ENCODE results near the gene MRGPRX2. TPM values are rescaled to one million over a fixed set of nuclear protein-coding genes. Genes with fewer than 3 reads are reported as not detected.

Gene MRGPRX2
- not detected for total RNA-seq
- polyA plus RNA-seq: 0.02 TPM
- long read RNA-seq, donor 1: 0 reads
- long read RNA-seq, donor 2: 0 reads
- long read RNA-seq, donor 3, partial matches to known transcripts: 0 of 1 reads
- long read RNA-seq, donor 3, other reads (novel, unspliced or antisense): 0 of 1 reads
- long read RNA-seq, donor 4: 0 reads
- long read RNA-seq, donor 5: 0 reads
- long read RNA-seq, donor 6: 0 reads
- long read RNA-seq, donor 7: 0 reads
- long read RNA-seq, donor 8: 0 reads
- long read RNA-seq, donor 9: 0 reads
- long read RNA-seq, donor 10: 0 reads

DNA sequence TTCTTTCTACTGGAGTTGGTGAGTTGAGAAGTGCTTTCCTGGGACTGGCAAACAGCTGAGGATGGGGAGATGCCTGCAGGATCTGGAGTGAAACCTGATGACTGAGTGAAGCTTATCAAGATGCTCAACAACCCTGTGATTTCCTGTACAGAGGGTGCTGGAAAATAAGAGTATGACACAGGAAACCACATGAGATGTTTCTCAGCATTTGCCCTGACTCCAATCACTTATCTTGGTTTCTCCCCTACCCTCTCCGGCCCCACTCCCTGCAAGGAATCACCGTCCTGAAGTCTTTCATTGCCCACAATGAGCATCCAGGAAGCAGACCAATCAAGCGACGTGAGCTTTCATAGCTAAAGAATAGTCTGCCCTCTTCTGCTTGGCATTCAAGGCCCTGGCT, at the start of gene MRGPRX2:
Gene MRGPRX2, minus strand, starts transcription at position 89 of the 400 bp plus-strand sequence. CDS start 4,315 bp downstream, outside the sequence.
- no peak within 1 kb of the TSS for H3K4me3 ChIP-seq (ENCODE audit: low read length in 2 of 2)
- H3K36me3 ChIP-seq (ENCODE audit: control insufficient read depth in 2 of 2, insufficient read depth in 2 of 2, low read length in 1 of 2): no peaks in the 10 kb centered on the region
- no peaks in the 10 kb centered on the region for H3K4me1 ChIP-seq (ENCODE audit: control insufficient read depth in 2 of 2, insufficient read depth in 2 of 2, low read length in 2 of 2)
- H3K27me3 ChIP-seq (ENCODE audit: control insufficient read depth in 2 of 2, insufficient read depth in 1 of 2, low read length in 1 of 2): no peaks in the 10 kb centered on the region
- no peak within 1 kb of the TSS for H3K27ac ChIP-seq (ENCODE audit: low read depth in 1 of 2, low read length in 1 of 2)
- H3K9me3 ChIP-seq (ENCODE audit: control insufficient read depth in 2 of 2, insufficient read depth in 1 of 2, low read length in 1 of 2): no peaks in the 10 kb centered on the region
- WGBS: 8% methylated on average over 4 of the region's 4 CpGs
- DNase-seq (ENCODE audit: low read depth in 6 of 9, low spot score in 9 of 9): no peak

DNA sequence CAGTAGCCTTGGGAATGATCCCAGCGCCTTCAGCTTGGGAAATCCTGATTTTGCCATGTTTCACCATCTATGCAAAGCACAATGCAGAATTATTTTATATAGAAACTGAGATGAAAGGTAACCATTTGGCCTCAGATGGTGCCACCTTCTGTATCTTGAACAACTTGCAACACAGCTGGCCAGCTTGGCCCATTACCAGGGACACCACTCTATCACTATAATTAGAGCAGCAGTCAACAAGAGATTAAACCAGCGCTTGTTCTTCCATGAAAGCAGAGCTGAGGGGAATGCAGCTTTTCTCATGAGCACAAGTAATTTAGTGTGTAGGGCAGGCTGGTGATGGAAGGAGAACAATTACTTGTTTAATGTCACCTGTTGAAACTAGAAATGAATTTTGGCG, 49.8 kb upstream of the MRGPRX2 start:
- Histone ChIP-seq H3K4me1 (ENCODE audit: control insufficient read depth in 2 of 2, insufficient read depth in 2 of 2, low read length in 2 of 2) (no peaks in the 10 kb centered on the region), H3K27ac (ENCODE audit: low read depth in 1 of 2, low read length in 1 of 2) (no peak overlapping the region), H3K4me3 (ENCODE audit: low read length in 2 of 2) (no peak overlapping the region), H3K27me3 (ENCODE audit: control insufficient read depth in 2 of 2, insufficient read depth in 1 of 2, low read length in 1 of 2) (peaks cover 0 to 3% of the 10 kb centered on the region in 2 donors), H3K9me3 (ENCODE audit: control insufficient read depth in 2 of 2, insufficient read depth in 1 of 2, low read length in 1 of 2) (no peaks in the 10 kb centered on the region), H3K36me3 (ENCODE audit: control insufficient read depth in 2 of 2, insufficient read depth in 2 of 2, low read length in 1 of 2) (no peaks in the 10 kb centered on the region)
- no peak for DNase-seq (ENCODE audit: low read depth in 6 of 9, low spot score in 9 of 9)
- WGBS: 99% methylated on average over 3 of the region's 3 CpGs

- 96% methylated on average over 1 of the region's 1 CpG for WGBS
- H3K4me1 ChIP-seq (ENCODE audit: control insufficient read depth in 2 of 2, insufficient read depth in 2 of 2, low read length in 2 of 2): no peaks in the 10 kb centered on the region
- H3K36me3 ChIP-seq (ENCODE audit: control insufficient read depth in 2 of 2, insufficient read depth in 2 of 2, low read length in 1 of 2): no peaks in the 10 kb centered on the region
- H3K27me3 ChIP-seq (ENCODE audit: control insufficient read depth in 2 of 2, insufficient read depth in 1 of 2, low read length in 1 of 2): no peaks in the 10 kb centered on the region
- H3K27ac ChIP-seq (ENCODE audit: low read depth in 1 of 2, low read length in 1 of 2): no peak overlapping the region
- DNase-seq (ENCODE audit: low read depth in 6 of 9, low spot score in 9 of 9): no peak
- no peaks in the 10 kb centered on the region for H3K9me3 ChIP-seq (ENCODE audit: control insufficient read depth in 2 of 2, insufficient read depth in 1 of 2, low read length in 1 of 2)
- H3K4me3 ChIP-seq (ENCODE audit: low read length in 2 of 2): no peak overlapping the region
Observed at GRCh38 chr11:19107125-19107524, 46.6 kb upstream of the MRGPRX2 start.

DNA sequence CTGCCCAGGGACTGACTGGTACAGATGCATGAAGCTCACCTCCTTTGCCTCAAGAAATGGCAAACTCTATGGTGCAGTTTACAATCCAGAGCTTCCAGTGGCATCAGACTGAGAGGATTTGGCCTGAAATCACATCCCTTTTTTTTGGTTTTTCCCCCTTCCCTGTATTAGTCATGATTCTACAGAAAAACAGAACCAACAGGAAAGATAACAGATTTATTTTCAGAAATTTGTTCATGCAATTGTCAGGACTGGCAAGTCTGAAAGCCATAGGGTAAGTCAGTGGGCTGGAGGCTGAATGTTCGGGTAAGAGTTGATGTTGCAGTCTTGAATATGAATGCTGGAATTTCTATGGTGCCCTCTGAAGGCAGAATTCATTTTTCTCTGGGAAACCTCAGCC, 44.5 kb upstream of the MRGPRX2 start:
- 93% methylated on average over 1 of the region's 1 CpG for WGBS
- no peaks in the 10 kb centered on the region for H3K27me3 ChIP-seq (ENCODE audit: control insufficient read depth in 2 of 2, insufficient read depth in 1 of 2, low read length in 1 of 2)

GRCh38 chr11:19102521-19102900, 42.0 kb upstream of the MRGPRX2 start:
- H3K36me3 ChIP-seq (ENCODE audit: control insufficient read depth in 2 of 2, insufficient read depth in 2 of 2, low read length in 1 of 2): no peaks in the 10 kb centered on the region
- no peaks in the 10 kb centered on the region for H3K4me1 ChIP-seq (ENCODE audit: control insufficient read depth in 2 of 2, insufficient read depth in 2 of 2, low read length in 2 of 2)
- WGBS: 82% methylated on average over 1 of the region's 1 CpG
- H3K27ac ChIP-seq (ENCODE audit: low read depth in 1 of 2, low read length in 1 of 2): no peak overlapping the region
- no peak for DNase-seq (ENCODE audit: low read depth in 6 of 9, low spot score in 9 of 9)
- H3K4me3 ChIP-seq (ENCODE audit: low read length in 2 of 2): no peak overlapping the region
- H3K27me3 ChIP-seq (ENCODE audit: control insufficient read depth in 2 of 2, insufficient read depth in 1 of 2, low read length in 1 of 2): no peaks in the 10 kb centered on the region
- no peaks in the 10 kb centered on the region for H3K9me3 ChIP-seq (ENCODE audit: control insufficient read depth in 2 of 2, insufficient read depth in 1 of 2, low read length in 1 of 2)

More for the DNA sequence above, 44.5 kb upstream of the MRGPRX2 start:
- no peak overlapping the region for H3K4me3 ChIP-seq (ENCODE audit: low read length in 2 of 2)
- no peaks in the 10 kb centered on the region for H3K36me3 ChIP-seq (ENCODE audit: control insufficient read depth in 2 of 2, insufficient read depth in 2 of 2, low read length in 1 of 2)
- no peaks in the 10 kb centered on the region for H3K4me1 ChIP-seq (ENCODE audit: control insufficient read depth in 2 of 2, insufficient read depth in 2 of 2, low read length in 2 of 2)
- H3K27ac ChIP-seq (ENCODE audit: low read depth in 1 of 2, low read length in 1 of 2): no peak overlapping the region
- no peak for DNase-seq (ENCODE audit: low read depth in 6 of 9, low spot score in 9 of 9)
- H3K9me3 ChIP-seq (ENCODE audit: control insufficient read depth in 2 of 2, insufficient read depth in 1 of 2, low read length in 1 of 2): no peaks in the 10 kb centered on the region

- no peaks in the 10 kb centered on the region for H3K4me1 ChIP-seq (ENCODE audit: control insufficient read depth in 2 of 2, insufficient read depth in 2 of 2, low read length in 2 of 2)
- no peaks in the 10 kb centered on the region for H3K27me3 ChIP-seq (ENCODE audit: control insufficient read depth in 2 of 2, insufficient read depth in 1 of 2, low read length in 1 of 2)
- no peak for DNase-seq (ENCODE audit: low read depth in 6 of 9, low spot score in 9 of 9)
- no peaks in the 10 kb centered on the region for H3K9me3 ChIP-seq (ENCODE audit: control insufficient read depth in 2 of 2, insufficient read depth in 1 of 2, low read length in 1 of 2)
- WGBS: 63% methylated on average over 4 of the region's 4 CpGs
- H3K36me3 ChIP-seq (ENCODE audit: control insufficient read depth in 2 of 2, insufficient read depth in 2 of 2, low read length in 1 of 2): no peaks in the 10 kb centered on the region
- no peak overlapping the region for H3K27ac ChIP-seq (ENCODE audit: low read depth in 1 of 2, low read length in 1 of 2)
- H3K4me3 ChIP-seq (ENCODE audit: low read length in 2 of 2): no peak overlapping the region
Observed at GRCh38 chr11:19101796-19102520, 41.4 kb upstream of the MRGPRX2 start.

GRCh38 chr11:19100885-19101284, 40.4 kb upstream of the MRGPRX2 start:
- Histone ChIP-seq H3K4me1 (ENCODE audit: control insufficient read depth in 2 of 2, insufficient read depth in 2 of 2, low read length in 2 of 2) (no peaks in the 10 kb centered on the region), H3K4me3 (ENCODE audit: low read length in 2 of 2) (no peak overlapping the region), H3K36me3 (ENCODE audit: control insufficient read depth in 2 of 2, insufficient read depth in 2 of 2, low read length in 1 of 2) (no peaks in the 10 kb centered on the region), H3K9me3 (ENCODE audit: control insufficient read depth in 2 of 2, insufficient read depth in 1 of 2, low read length in 1 of 2) (no peaks in the 10 kb centered on the region), H3K27ac (ENCODE audit: low read depth in 1 of 2, low read length in 1 of 2) (no peak overlapping the region), H3K27me3 (ENCODE audit: control insufficient read depth in 2 of 2, insufficient read depth in 1 of 2, low read length in 1 of 2) (no peaks in the 10 kb centered on the region)
- 94% methylated on average over 4 of the region's 4 CpGs for WGBS
- no peak for DNase-seq (ENCODE audit: low read depth in 6 of 9, low spot score in 9 of 9)

- H3K9me3 ChIP-seq (ENCODE audit: control insufficient read depth in 2 of 2, insufficient read depth in 1 of 2, low read length in 1 of 2): no peaks in the 10 kb centered on the region
- no peak overlapping the region for H3K27ac ChIP-seq (ENCODE audit: low read depth in 1 of 2, low read length in 1 of 2)
- H3K36me3 ChIP-seq (ENCODE audit: control insufficient read depth in 2 of 2, insufficient read depth in 2 of 2, low read length in 1 of 2): no peaks in the 10 kb centered on the region
- H3K4me1 ChIP-seq (ENCODE audit: control insufficient read depth in 2 of 2, insufficient read depth in 2 of 2, low read length in 2 of 2): no peaks in the 10 kb centered on the region
- H3K4me3 ChIP-seq (ENCODE audit: low read length in 2 of 2): no peak overlapping the region
- no peak for DNase-seq (ENCODE audit: low read depth in 6 of 9, low spot score in 9 of 9)
- H3K27me3 ChIP-seq (ENCODE audit: control insufficient read depth in 2 of 2, insufficient read depth in 1 of 2, low read length in 1 of 2): no peaks in the 10 kb centered on the region
- 95% methylated on average over 3 of the region's 3 CpGs for WGBS
Observed at GRCh38 chr11:19099093-19099492, 38.6 kb upstream of the MRGPRX2 start.

DNA sequence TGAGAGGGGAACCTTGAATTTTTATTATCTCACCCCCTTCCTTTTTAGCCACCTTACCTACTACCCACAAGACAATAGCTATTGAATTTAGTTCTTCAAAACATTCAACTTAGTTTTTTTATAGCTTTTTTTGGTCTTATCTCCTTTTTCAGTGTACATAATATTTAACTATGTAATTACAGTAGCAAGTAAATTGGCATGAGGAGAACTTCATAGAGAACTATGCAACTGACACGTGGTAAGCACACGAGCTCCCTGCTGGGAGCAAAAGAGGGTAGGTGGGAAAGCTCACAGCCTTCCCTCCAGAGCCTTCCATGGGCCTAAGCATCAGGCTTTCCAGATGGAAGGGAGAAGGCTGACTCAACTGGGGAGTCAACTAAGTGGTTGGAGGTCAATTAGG, 34.3 kb upstream of the MRGPRX2 start:
- Histone ChIP-seq H3K9me3 (ENCODE audit: control insufficient read depth in 2 of 2, insufficient read depth in 1 of 2, low read length in 1 of 2) (no peaks in the 10 kb centered on the region), H3K36me3 (ENCODE audit: control insufficient read depth in 2 of 2, insufficient read depth in 2 of 2, low read length in 1 of 2) (no peaks in the 10 kb centered on the region), H3K27me3 (ENCODE audit: control insufficient read depth in 2 of 2, insufficient read depth in 1 of 2, low read length in 1 of 2) (no peaks in the 10 kb centered on the region), H3K4me3 (ENCODE audit: low read length in 2 of 2) (no peak overlapping the region), H3K27ac (ENCODE audit: low read depth in 1 of 2, low read length in 1 of 2) (no peak overlapping the region), H3K4me1 (ENCODE audit: control insufficient read depth in 2 of 2, insufficient read depth in 2 of 2, low read length in 2 of 2) (no peaks in the 10 kb centered on the region)
- DNase-seq (ENCODE audit: low read depth in 6 of 9, low spot score in 9 of 9): no peak
- 79% methylated on average over 2 of the region's 2 CpGs for WGBS
